Colonic mucosa (tissue), 4 donors: ENCODE measurements around the gene TMEM221. TPM values are rescaled to one million over a fixed set of nuclear protein-coding genes. Genes with fewer than 3 reads are reported as not detected.
"Not testable (repeated sequence)": the region's sequence is repeated elsewhere in the genome, so short reads cannot be mapped to it uniquely, and the experiment has no call there.

Experiments used
- DNase-seq: peaks from one replicate; pipeline ENCODE4 v3.0.0-alpha.2; 2020
- H3K27ac ChIP-seq: fragments of 200-600 bp; one replicate; pipeline ENCODE4 v1.8.0; 2021
- H3K27me3 ChIP-seq: fragments of 200-600 bp; one replicate; pipeline ENCODE4 v1.8.0; 2021
- H3K36me3 ChIP-seq: fragments of 200-600 bp; one replicate; pipeline ENCODE4 v1.8.0; 2021
- H3K4me1 ChIP-seq: fragments of 200-600 bp; one replicate; pipeline ENCODE4 v1.8.0; 2021; ENCODE audit warnings: mild to moderate bottlenecking
- H3K4me3 ChIP-seq: fragments of 200-600 bp; one replicate; pipeline ENCODE4 v1.8.0; 2021
- H3K9ac ChIP-seq, 2 donors: one replicate each; pipeline ENCODE4 v1.7.0; 2013; ENCODE audit warnings: control low read depth in 2 of 2, low read depth in 2 of 2, low read length in 2 of 2
- H3K9me3 ChIP-seq: fragments of 200-600 bp; one replicate; pipeline ENCODE4 v1.8.0; 2021
- intact Hi-C: fragments of 100-400 bp; cut with DNase I; formaldehyde crosslinking; loops from one replicate; pipeline ENCODE4 v1.14.1; 2022
- total RNA-seq, 2 donors: library from RNA; stranded (reverse); fragmentation: NEBNext Ultra II Directional in 1 of 2; extraction: Animal tissue kit (Norgen Biotek cat#: 25700) in 1 of 2; gene quantifications; one replicate each; pipeline ENCODE4 v1.2.1, GENCODE V29; 2021
- TF ChIP-seq, protein P1 (sequence below): fragments of 200-600 bp; IDR thresholded peaks from one replicate; pipeline ENCODE4 v1.8.0; 2022; ENCODE audit warnings: antibody characterized with exemption, mild to moderate bottlenecking
- donor health status: healthy.
- donor health status: DM: no; HTN: no; CAD: no.
- donor health status: DM: no; HTN: no; CAD: no.

Gene TMEM221
- total RNA-seq, 2 donors from 2014 or later, result not detected

DNA sequence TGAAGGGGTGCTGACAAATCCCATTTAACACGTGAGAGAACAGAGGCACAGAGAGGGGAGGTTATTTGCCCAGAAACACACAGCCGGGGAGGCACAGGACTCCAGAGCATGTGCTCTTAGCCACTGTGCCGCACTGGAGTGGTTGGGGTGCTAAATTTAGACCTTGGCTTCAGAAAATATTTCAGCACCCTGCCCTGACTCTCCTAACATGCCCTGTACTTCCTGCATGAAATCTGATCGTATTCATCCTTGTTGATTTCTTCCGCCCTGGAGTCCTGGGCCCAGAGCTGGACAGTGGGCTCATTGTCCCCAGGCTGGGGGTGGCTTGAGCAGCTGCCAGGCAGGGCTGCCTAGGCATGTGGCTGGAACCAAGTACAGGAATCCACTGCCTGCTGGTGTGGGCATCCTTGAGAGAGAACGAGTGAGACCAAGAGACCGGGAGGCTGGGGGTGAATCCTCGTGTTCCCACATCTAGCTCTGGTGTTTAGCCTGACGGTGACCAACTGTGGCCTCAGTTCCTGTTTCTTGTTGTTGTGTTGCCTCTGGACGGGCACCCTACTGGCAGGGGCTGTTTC is 27.2 kb upstream of the TMEM221 start:
- TF ChIP-seq, protein P1, sequence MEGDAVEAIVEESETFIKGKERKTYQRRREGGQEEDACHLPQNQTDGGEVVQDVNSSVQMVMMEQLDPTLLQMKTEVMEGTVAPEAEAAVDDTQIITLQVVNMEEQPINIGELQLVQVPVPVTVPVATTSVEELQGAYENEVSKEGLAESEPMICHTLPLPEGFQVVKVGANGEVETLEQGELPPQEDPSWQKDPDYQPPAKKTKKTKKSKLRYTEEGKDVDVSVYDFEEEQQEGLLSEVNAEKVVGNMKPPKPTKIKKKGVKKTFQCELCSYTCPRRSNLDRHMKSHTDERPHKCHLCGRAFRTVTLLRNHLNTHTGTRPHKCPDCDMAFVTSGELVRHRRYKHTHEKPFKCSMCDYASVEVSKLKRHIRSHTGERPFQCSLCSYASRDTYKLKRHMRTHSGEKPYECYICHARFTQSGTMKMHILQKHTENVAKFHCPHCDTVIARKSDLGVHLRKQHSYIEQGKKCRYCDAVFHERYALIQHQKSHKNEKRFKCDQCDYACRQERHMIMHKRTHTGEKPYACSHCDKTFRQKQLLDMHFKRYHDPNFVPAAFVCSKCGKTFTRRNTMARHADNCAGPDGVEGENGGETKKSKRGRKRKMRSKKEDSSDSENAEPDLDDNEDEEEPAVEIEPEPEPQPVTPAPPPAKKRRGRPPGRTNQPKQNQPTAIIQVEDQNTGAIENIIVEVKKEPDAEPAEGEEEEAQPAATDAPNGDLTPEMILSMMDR, result no peak
- Histone ChIP-seq H3K9ac (no peak overlapping the region), H3K4me1 (no peaks in the 10 kb centered on the region), H3K27ac (no peak overlapping the region), H3K4me3 (no peak overlapping the region), H3K9me3 (no peaks in the 10 kb centered on the region), H3K27me3 (no peaks in the 10 kb centered on the region), H3K36me3 (no peaks in the 10 kb centered on the region)
- intact Hi-C loops, result no loop called here
- DNase-seq, result no peak

DNA sequence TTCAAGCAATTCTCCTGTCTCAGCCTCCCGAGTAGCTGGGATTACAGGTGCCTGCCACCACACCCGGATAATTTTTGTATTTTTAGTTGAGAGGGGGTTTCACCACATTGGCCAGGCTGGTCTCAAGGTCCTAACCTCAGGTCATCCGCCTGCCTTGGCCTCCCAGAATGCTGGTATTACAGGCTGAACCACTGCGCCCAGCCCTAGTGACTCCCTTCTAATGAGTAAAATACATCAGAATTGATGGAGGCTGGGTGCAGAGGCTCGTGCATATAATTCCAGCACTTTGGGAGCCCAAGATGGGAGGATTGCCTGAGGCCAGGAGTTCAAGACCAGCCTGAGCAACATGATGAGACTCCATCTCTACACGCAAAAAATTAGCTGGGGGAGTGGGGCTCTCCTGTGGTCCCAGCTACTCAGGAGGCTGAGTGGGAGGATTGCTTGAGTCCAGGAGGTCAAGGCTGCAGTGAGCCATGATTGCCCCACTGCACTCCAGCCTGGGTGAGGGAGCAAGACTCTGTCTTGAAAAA is 26.6 kb upstream of the TMEM221 start:
- H3K27ac ChIP-seq, H3K9ac ChIP-seq, intact Hi-C loops, H3K9me3 ChIP-seq, H3K4me3 ChIP-seq, H3K4me1 ChIP-seq, DNase-seq, H3K36me3 ChIP-seq, H3K27me3 ChIP-seq: not testable (repeated sequence)

DNA sequence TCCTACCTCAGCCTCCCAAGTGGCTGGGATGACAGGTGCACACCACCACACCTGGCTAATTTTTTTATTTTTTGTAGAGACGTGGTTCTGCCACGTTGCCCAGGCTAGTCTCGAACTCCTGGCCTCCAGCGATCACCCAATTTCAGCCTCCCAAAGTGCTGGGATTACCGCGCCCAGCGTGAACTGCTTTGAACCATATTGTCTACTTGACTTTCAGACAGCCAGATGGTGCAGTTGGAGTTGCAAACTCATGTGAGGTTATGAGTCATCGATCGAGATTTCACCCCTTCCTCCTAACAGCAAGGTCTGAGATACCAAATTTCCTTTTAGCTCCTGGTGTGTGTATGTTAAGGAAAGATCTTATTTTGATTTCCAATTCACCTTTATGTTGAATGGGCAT is 24.6 kb upstream of the TMEM221 start:
- H3K9ac ChIP-seq, result no peak overlapping the region
- DNase-seq, result no peak
- H3K27ac ChIP-seq, result no peak overlapping the region

DNA sequence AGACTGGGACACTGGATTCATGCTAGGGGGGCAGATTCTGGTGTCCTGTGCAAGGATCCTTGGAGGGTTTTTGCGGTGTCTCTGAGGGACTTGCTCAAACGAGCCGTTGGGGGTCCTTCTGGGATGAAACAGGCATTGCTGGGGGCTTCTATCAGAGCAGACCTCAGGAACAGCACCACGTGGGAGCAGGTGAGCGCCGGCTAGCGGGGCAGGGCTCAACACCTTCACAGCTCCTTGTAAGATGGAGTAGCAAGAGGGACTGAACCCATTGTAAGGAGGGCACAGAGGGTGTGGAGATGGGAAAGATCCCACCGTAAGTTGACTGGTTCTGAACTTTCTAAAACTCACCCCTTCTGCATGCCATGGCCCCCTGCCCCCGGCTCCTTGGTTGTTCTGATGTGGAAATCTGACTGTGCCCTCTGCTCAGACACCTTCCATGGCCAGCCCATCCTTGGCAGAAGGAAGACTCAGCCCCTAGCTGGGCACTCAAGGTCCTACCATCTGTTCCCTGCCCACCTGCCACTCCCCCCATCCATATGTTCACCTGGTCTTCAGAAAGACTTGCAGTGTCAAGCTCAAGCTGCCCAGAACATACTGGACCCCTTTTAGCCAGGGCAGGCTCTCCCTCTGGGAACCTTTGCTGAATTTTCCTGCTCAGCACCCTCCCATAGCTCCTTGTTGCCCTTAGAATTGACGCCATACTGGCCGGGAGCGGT is 23.1 kb upstream of the TMEM221 start:
- no peaks in the 10 kb centered on the region for H3K36me3 ChIP-seq
- no peaks in the 10 kb centered on the region for H3K4me1 ChIP-seq
- no peak for DNase-seq
- H3K4me3 ChIP-seq, result no peak overlapping the region
- TF ChIP-seq, protein P1, result no peak
- H3K27me3 ChIP-seq, result no peaks in the 10 kb centered on the region
- H3K27ac ChIP-seq, result no peak overlapping the region
- peak overlapping the region in 1 of 2 donors; percentile 31 for H3K9ac ChIP-seq
- H3K9me3 ChIP-seq, result no peaks in the 10 kb centered on the region
- intact Hi-C loops, result no loop called here

More for the DNA sequence above, 24.6 kb upstream of the TMEM221 start:
- TF ChIP-seq, protein P1, result no peak
- Histone ChIP-seq H3K9me3 (no peaks in the 10 kb centered on the region), H3K4me1 (no peaks in the 10 kb centered on the region), H3K4me3 (no peak overlapping the region), H3K36me3 (no peaks in the 10 kb centered on the region), H3K27me3 (no peaks in the 10 kb centered on the region)
- intact Hi-C loops, result no loop called here

DNA sequence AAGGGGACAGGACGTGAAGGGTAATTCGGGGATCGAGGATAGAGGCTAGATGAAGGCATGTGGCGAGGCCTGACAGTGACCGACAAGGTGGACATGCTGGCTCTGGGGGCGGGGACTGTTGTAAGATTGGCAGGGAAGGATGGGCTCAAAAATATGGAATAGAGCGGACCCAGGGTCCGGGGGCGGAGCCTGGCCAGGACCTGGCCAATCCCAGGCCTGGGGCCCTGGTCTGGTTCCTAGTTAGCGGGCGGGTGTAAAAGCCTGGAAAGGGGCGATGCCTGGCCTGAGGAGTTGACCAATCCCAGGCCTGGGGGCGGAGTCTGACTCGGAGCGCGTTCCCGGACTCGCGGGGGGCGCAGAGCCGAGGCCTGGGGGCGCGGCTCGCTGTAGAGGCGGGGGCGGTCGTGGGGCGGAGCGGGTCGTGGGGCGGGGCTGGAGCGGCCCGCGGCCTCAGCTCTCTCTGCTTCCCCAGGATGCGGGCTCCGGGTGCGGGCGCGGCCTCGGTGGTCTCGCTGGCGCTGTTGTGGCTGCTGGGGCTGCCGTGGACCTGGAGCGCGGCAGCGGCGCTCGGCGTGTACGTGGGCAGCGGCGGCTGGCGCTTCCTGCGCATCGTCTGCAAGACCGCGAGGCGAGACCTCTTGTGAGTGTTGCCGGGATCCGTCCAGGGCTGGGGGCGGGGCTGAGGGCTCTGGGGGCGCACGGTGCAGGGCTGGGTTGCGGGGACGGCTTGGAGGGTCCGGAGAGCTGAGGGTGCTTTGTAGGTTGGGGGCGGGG is 21.8 kb upstream of the TMEM221 start, which contains the start of gene SLC27A1:
SLC27A1 (plus strand) TSS at position 457 of the 774 bp plus-strand sequence; CDS start at position 474, 17 bp downstream.
- Histone ChIP-seq H3K4me3 (peak within 1 kb of the TSS; percentile 66), H3K9ac (peak within 1 kb of the TSS; percentile 73 to 83), H3K27me3 (no peaks in the 10 kb centered on the region), H3K36me3 (no peaks in the 10 kb centered on the region), H3K4me1 (no peaks in the 10 kb centered on the region), H3K9me3 (no peaks in the 10 kb centered on the region), H3K27ac (peak within 1 kb of the TSS; percentile 68)
- DNase-seq, result peak; percentile 98
- intact Hi-C loops, result no loop called here
- TF ChIP-seq, protein P1, result no peak
